ENCODE measurements around the gene KLHL22.

DNA sequence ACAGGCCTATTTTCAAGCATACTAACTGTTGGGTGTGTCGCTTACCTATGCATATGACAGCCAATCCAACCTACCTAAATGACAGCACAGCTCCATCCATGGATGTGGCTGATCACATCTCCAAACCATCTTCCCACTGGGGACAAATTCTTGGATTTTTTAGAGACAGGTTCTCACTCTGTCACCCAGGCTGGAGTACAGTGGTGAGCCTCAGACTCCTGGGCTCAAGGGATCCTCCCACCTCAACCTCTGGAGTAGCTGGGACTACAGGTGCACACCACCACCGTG is 76.0 kb downstream of the KLHL22 start:
- TF ChIP-seq POLR2A (IDR thresholded peaks at IDR 0.05), result no peak
- no peak for TF ChIP-seq CTCF (IDR thresholded peaks at IDR 0.05)
- TF ChIP-seq POLR2AphosphoS5 (IDR thresholded peaks at IDR 0.05), result no peak
